ENCODE data around the gene RAD21L1.
A peak's percentile ranks its signal among the peaks of the same experiment; 100 is the strongest.

RAD21L1 gene

GRCh38 chr20:1296117-1296610 lies 70.3 kb downstream of the RAD21L1 start:
- no peak overlapping the region for H3K4me3 ChIP-seq (ENCODE audit: control insufficient read depth, low read depth, low read length)
- TF ChIP-seq, protein P1, sequence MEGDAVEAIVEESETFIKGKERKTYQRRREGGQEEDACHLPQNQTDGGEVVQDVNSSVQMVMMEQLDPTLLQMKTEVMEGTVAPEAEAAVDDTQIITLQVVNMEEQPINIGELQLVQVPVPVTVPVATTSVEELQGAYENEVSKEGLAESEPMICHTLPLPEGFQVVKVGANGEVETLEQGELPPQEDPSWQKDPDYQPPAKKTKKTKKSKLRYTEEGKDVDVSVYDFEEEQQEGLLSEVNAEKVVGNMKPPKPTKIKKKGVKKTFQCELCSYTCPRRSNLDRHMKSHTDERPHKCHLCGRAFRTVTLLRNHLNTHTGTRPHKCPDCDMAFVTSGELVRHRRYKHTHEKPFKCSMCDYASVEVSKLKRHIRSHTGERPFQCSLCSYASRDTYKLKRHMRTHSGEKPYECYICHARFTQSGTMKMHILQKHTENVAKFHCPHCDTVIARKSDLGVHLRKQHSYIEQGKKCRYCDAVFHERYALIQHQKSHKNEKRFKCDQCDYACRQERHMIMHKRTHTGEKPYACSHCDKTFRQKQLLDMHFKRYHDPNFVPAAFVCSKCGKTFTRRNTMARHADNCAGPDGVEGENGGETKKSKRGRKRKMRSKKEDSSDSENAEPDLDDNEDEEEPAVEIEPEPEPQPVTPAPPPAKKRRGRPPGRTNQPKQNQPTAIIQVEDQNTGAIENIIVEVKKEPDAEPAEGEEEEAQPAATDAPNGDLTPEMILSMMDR (IDR thresholded peaks at IDR 0.05; ENCODE audit: control insufficient read depth, insufficient read depth, low read depth, low read length, missing control alignments): no peak
- DNase-seq (ENCODE audit: low read depth): no peak

- no peak for DNase-seq (ENCODE audit: low read depth)
- no peak overlapping the region for H3K4me3 ChIP-seq (ENCODE audit: control insufficient read depth, low read depth, low read length)
- TF ChIP-seq, protein P1 (IDR thresholded peaks at IDR 0.05; ENCODE audit: control insufficient read depth, insufficient read depth, low read depth, low read length, missing control alignments): no peak
These were observed 71.1 kb downstream of the RAD21L1 start for GRCh38 chr20:1296922-1297321.

DNA sequence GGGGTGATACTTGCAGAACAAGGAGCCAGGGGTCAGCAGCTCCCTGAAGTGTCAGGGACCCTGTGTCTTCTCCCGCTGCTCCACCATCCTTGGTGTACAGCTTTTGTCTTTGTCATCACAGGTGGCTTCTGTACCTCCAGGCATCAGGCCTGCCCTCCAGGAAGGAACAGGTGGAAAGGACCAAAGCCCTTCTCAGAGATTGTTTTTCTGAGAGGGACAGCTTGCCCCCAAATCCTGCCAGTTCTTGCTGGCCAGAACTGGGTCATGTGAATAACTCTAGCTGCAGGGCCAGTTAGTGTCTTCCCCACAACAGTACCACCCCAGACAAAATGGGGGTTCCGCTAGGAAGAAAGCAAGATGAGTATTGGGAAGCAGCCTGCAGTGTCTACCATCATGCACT lies 71.6 kb downstream of the RAD21L1 start:
- TF ChIP-seq, protein P1 (IDR thresholded peaks at IDR 0.05; ENCODE audit: control insufficient read depth, insufficient read depth, low read depth, low read length, missing control alignments): no peak
- no peak for DNase-seq (ENCODE audit: low read depth)
- H3K4me3 ChIP-seq (ENCODE audit: control insufficient read depth, low read depth, low read length): no peak overlapping the region

- TF ChIP-seq, protein P1 (IDR thresholded peaks at IDR 0.05; ENCODE audit: control insufficient read depth, insufficient read depth, low read depth, low read length, missing control alignments): no peak
- H3K4me3 ChIP-seq (ENCODE audit: control insufficient read depth, low read depth, low read length): no peak overlapping the region
- DNase-seq (ENCODE audit: low read depth): no peak
These were observed 72.3 kb downstream of the RAD21L1 start for GRCh38 chr20:1298166-1298565.

DNA sequence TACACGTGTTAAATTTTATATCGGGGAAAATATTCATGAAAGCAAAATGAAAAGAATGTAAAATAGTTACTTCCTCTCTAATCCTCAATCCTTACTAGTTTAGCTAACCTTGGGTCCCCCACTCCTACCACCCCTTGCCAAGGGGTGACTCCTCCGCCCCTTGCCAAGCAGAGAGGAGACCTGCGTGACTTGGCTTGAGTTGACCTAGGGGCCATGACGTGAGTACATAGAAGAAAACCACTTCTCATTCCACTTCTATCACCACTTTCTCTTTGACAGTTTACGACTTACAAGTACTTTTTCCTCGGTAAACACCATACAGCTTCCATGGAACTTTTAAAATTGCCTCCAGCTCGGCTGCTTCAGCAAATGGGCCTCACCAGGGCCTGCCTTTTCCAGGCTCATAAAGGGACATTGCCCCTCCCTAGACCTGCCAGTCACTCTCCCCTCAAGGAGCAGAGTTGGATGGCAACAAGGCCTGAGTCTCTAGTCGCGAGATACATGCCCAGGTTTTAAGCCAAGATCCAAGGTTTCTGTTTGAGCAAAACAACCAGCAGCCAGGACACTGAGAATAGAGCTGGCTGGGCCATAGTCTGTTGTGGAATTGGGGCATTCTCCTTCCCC lies 73.2 kb downstream of the RAD21L1 start:
- TF ChIP-seq, protein P1 (IDR thresholded peaks at IDR 0.05; ENCODE audit: control insufficient read depth, insufficient read depth, low read depth, low read length, missing control alignments): no peak
- no peak for DNase-seq (ENCODE audit: low read depth)
- H3K4me3 ChIP-seq (ENCODE audit: control insufficient read depth, low read depth, low read length): no peak overlapping the region

DNA sequence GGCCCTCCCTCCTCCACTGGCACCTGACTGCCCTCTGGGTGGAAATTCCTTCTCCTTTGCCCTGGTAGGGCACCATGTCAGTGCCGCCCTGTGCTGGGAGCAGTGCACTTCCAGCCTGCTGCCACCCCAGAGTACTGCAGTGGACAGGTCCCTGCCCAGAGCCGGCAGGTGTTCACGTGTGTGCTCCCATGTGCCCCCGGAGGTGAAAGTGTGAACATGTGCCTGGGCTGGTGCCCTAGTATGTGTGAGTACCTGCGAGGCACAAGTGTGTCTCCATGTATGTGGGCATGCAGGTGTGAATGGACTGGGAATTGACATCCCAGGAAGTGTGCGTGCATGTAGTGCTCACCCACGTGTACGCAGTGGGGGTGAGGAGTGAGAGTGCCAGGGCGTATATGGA lies 73.7 kb downstream of the RAD21L1 start:
- TF ChIP-seq, protein P1 (IDR thresholded peaks at IDR 0.05; ENCODE audit: control insufficient read depth, insufficient read depth, low read depth, low read length, missing control alignments): peak; percentile 20

More for the DNA sequence above, 73.7 kb downstream of the RAD21L1 start:
- H3K4me3 ChIP-seq (ENCODE audit: control insufficient read depth, low read depth, low read length): no peak overlapping the region
- no peak for DNase-seq (ENCODE audit: low read depth)

Data from AG09309 (cell line).